ENCODE data around the gene SLC36A2. TPM values are rescaled to one million over a fixed set of nuclear protein-coding genes. Genes with fewer than 3 reads are reported as not detected.

The SLC36A2 gene
- total RNA-seq, 3 donors from 2014 or later, result 0.16 TPM; not detected in 2

- H3K4me1 ChIP-seq, result no peaks in the 10 kb centered on the region
- H3K27me3 ChIP-seq, result no peaks in the 10 kb centered on the region
- intact Hi-C loops (cut with DNase I; ENCODE audit: low total_unique reads), result no loop called here
- no peaks in the 10 kb centered on the region for H3K9me3 ChIP-seq
- H3K4me3 ChIP-seq, result no peak overlapping the region
- no peak for TF ChIP-seq CTCF (IDR thresholded peaks at IDR 0.05)
- TF ChIP-seq POLR2A (IDR thresholded peaks at IDR 0.05), result no peak
- TF ChIP-seq POLR2AphosphoS5 (IDR thresholded peaks at IDR 0.05), result no peak
- no peak for DNase-seq (ENCODE audit: low spot score in 2 of 2)
- H3K27ac ChIP-seq, result no peak overlapping the region
- H3K36me3 ChIP-seq, result no peaks in the 10 kb centered on the region
Observed at GRCh38 chr5:151296478-151296830, 50.9 kb downstream of the SLC36A2 start.

DNA sequence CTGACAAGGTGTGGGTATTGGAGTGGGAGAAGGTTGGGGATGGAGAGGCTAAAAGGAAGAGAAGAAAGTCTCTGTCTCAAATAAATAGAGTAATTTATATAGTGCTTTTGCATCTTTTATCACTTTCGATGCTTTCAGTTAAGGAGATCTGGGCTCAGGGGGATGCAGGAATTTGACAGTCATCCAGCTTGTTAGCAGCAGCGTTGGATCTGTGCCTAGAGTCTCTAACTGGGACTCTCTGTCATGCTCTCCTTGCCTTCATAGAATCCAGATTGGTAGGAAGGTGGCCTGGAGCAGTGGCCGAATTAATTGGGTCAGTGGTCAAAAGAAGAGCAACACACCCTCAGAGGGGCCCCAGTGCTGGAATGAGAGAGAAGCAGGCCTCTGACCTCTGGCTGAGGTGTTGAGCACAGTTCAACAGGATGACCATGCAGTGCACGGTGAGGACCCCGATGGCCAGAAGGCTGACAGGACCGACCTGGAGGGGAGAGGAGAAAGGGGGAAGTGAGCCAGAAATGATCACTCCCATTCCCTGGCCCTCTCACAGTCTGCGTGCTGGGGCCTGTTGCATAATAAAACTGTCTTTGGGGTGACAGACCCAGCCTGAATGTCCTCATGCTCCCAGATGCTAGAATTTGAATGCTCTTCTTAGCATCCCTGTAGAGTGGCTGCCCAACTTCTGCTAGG, 51.4 kb downstream of the SLC36A2 start:
- Histone ChIP-seq H3K27ac (no peak overlapping the region), H3K27me3 (no peaks in the 10 kb centered on the region), H3K4me1 (no peaks in the 10 kb centered on the region), H3K9me3 (no peaks in the 10 kb centered on the region), H3K4me3 (no peak overlapping the region), H3K36me3 (no peaks in the 10 kb centered on the region)
- intact Hi-C loops (cut with DNase I; ENCODE audit: low total_unique reads), result no loop called here
- DNase-seq (ENCODE audit: low spot score in 2 of 2), result no peak
- TF ChIP-seq POLR2A (IDR thresholded peaks at IDR 0.05) (no peak), POLR2AphosphoS5 (IDR thresholded peaks at IDR 0.05) (no peak), CTCF (IDR thresholded peaks at IDR 0.05) (no peak)

DNA sequence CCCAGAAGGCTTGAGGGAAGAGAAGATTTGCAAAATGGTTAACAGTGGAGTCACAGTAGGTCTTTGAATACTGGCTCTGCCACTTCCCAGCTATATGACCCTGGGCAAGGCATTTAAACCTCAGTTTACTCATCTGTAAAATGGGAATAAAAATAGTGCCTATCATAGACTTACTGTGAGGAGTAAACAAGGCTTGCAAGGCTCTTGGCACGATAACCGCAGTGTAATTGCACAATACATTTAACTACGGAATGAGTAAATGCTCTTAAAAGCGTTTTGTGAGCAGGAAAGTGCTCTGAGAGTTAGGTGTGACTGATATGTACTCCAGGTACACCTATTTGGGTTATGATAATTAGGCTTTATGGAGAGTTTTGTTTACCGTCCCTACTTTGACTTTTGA, 52.2 kb downstream of the SLC36A2 start:
- Histone ChIP-seq H3K9me3 (no peaks in the 10 kb centered on the region), H3K27me3 (no peaks in the 10 kb centered on the region), H3K36me3 (no peaks in the 10 kb centered on the region), H3K4me1 (no peaks in the 10 kb centered on the region), H3K4me3 (no peak overlapping the region), H3K27ac (no peak overlapping the region)
- no peak for DNase-seq (ENCODE audit: low spot score in 2 of 2)
- TF ChIP-seq POLR2A (IDR thresholded peaks at IDR 0.05) (no peak), CTCF (IDR thresholded peaks at IDR 0.05) (no peak), POLR2AphosphoS5 (IDR thresholded peaks at IDR 0.05) (no peak)
- intact Hi-C loops (cut with DNase I; ENCODE audit: low total_unique reads), result no loop called here

- no peaks in the 10 kb centered on the region for H3K9me3 ChIP-seq
- H3K27ac ChIP-seq, result no peak overlapping the region
- H3K4me1 ChIP-seq, result no peaks in the 10 kb centered on the region
- intact Hi-C loops (cut with DNase I; ENCODE audit: low total_unique reads), result no loop called here
- H3K36me3 ChIP-seq, result no peaks in the 10 kb centered on the region
- no peak for TF ChIP-seq POLR2AphosphoS5 (IDR thresholded peaks at IDR 0.05)
- TF ChIP-seq POLR2A (IDR thresholded peaks at IDR 0.05), result no peak
- no peak for TF ChIP-seq CTCF (IDR thresholded peaks at IDR 0.05)
- H3K27me3 ChIP-seq, result no peaks in the 10 kb centered on the region
- DNase-seq (ENCODE audit: low spot score in 2 of 2), result no peak
- no peak overlapping the region for H3K4me3 ChIP-seq
Observed at GRCh38 chr5:151293624-151294023, 53.7 kb downstream of the SLC36A2 start.

- intact Hi-C loops (cut with DNase I; ENCODE audit: low total_unique reads), result no loop called here
- TF ChIP-seq POLR2AphosphoS5 (IDR thresholded peaks at IDR 0.05) (no peak), CTCF (IDR thresholded peaks at IDR 0.05) (no peak), POLR2A (IDR thresholded peaks at IDR 0.05) (no peak)
- no peak overlapping the region for H3K4me3 ChIP-seq
- H3K36me3 ChIP-seq, result no peaks in the 10 kb centered on the region
- no peaks in the 10 kb centered on the region for H3K9me3 ChIP-seq
- no peaks in the 10 kb centered on the region for H3K4me1 ChIP-seq
- DNase-seq (ENCODE audit: low spot score in 2 of 2), result no peak
- H3K27me3 ChIP-seq, result no peaks in the 10 kb centered on the region
- no peak overlapping the region for H3K27ac ChIP-seq
Observed at GRCh38 chr5:151288180-151288579, 59.2 kb downstream of the SLC36A2 start.
